ENCODE results near the gene HCFC1.

The HCFC1 gene

DNA sequence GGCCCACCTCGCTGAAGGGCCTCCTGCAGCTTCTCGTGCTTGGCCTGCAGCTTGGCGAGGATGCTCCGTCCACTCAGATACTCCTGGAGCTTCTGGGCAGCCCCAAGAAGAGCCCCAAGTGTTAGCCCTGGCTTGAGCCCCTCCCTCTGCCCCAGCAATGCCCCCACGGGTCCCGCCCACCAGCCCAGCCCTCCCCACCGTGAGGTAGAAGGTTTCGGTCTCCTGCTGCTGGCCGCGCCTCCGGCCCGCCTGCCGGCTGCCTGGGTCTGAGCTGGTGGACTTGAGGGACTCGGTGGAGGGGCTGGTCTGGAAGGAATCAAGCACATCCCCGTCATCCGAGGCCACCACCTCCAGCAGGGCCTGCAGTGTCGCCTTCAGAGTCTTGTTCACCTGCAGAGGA is 58.4 kb downstream of the HCFC1 start:
- no peak overlapping the region for H3K4me2 ChIP-seq (ENCODE audit: low read length)
- no peaks in the 10 kb centered on the region for H3K36me3 ChIP-seq (ENCODE audit: control insufficient read depth, insufficient read depth, low read length)
- H3K27me3 ChIP-seq (ENCODE audit: control insufficient read depth, insufficient read depth, low read length): no peaks in the 10 kb centered on the region

DNA sequence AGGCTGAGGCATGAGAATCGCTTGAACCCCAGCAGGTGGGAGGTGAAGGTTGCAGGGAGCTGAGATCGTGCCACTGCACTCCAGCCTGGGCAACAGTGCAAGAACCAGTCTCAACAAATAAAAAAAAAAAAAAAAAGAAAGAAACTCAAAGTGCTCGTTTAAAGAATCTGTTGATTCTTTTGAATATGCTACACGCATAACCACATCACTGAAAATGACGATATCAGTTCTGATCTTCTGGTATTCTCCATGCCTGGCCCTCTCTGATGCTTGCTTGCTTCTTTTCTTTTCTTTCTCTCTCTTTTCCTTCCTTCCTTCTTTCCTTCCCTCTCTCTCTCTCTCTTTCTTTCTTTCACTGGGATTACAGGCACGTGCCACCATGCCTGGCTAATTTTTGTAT is 59.8 kb downstream of the HCFC1 start:
- no peaks in the 10 kb centered on the region for H3K36me3 ChIP-seq (ENCODE audit: control insufficient read depth, insufficient read depth, low read length)
- H3K9ac ChIP-seq: no peak overlapping the region
- H2AFZ ChIP-seq: no peak overlapping the region
- no peaks in the 10 kb centered on the region for H3K9me3 ChIP-seq (ENCODE audit: control insufficient read depth, low read length)
- H3K27ac ChIP-seq: no peak overlapping the region
- no peaks in the 10 kb centered on the region for H3K27me3 ChIP-seq (ENCODE audit: control insufficient read depth, insufficient read depth, low read length)
- H3K4me2 ChIP-seq (ENCODE audit: low read length): no peak overlapping the region
- H3K79me2 ChIP-seq: no peaks in the 10 kb centered on the region
- TF ChIP-seq, protein P1, sequence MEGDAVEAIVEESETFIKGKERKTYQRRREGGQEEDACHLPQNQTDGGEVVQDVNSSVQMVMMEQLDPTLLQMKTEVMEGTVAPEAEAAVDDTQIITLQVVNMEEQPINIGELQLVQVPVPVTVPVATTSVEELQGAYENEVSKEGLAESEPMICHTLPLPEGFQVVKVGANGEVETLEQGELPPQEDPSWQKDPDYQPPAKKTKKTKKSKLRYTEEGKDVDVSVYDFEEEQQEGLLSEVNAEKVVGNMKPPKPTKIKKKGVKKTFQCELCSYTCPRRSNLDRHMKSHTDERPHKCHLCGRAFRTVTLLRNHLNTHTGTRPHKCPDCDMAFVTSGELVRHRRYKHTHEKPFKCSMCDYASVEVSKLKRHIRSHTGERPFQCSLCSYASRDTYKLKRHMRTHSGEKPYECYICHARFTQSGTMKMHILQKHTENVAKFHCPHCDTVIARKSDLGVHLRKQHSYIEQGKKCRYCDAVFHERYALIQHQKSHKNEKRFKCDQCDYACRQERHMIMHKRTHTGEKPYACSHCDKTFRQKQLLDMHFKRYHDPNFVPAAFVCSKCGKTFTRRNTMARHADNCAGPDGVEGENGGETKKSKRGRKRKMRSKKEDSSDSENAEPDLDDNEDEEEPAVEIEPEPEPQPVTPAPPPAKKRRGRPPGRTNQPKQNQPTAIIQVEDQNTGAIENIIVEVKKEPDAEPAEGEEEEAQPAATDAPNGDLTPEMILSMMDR (IDR thresholded peaks at IDR 0.05): no peak
- no peaks in the 10 kb centered on the region for H3K4me1 ChIP-seq
- no peak overlapping the region for H3K4me3 ChIP-seq (ENCODE audit: low read depth, low read length)

More for the DNA sequence above, 58.4 kb downstream of the HCFC1 start:
- H3K9ac ChIP-seq: no peak overlapping the region
- TF ChIP-seq, protein P1 (IDR thresholded peaks at IDR 0.05): no peak
- H3K79me2 ChIP-seq: no peaks in the 10 kb centered on the region
- H3K4me3 ChIP-seq (ENCODE audit: low read depth, low read length): no peak overlapping the region
- no peak overlapping the region for H3K27ac ChIP-seq
- no peak overlapping the region for H2AFZ ChIP-seq
- H3K4me1 ChIP-seq: no peaks in the 10 kb centered on the region
- H3K9me3 ChIP-seq (ENCODE audit: control insufficient read depth, low read length): no peaks in the 10 kb centered on the region

DNA sequence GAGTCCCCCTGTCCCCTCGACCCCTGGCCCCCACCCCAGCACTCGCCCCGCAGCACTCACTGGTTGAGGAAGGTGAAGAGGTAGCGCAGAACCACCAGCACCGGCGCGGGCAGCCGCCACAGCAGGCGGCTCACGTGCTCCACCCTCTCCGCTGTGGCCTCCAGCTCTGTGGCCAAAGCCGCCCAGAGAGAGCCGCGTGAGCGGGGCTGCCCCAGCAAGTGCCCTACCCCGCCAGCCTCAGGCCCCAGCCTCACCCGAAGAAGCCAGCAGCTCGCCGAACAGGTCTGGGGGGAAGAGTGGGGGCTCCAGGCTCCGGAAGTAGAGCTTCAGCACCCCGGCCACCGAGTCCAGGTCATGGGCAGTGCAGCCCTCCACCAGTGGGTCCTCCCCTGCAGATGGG is 61.2 kb downstream of the HCFC1 start:
- no peaks in the 10 kb centered on the region for H3K4me1 ChIP-seq
- H3K79me2 ChIP-seq: no peaks in the 10 kb centered on the region
- H3K4me2 ChIP-seq (ENCODE audit: low read length): no peak overlapping the region
- no peak overlapping the region for H3K4me3 ChIP-seq (ENCODE audit: low read depth, low read length)
- H2AFZ ChIP-seq: no peak overlapping the region
- H3K27ac ChIP-seq: no peak overlapping the region
- TF ChIP-seq, protein P1 (IDR thresholded peaks at IDR 0.05): no peak
- H3K9ac ChIP-seq: no peak overlapping the region
- H3K27me3 ChIP-seq (ENCODE audit: control insufficient read depth, insufficient read depth, low read length): no peaks in the 10 kb centered on the region
- H3K36me3 ChIP-seq (ENCODE audit: control insufficient read depth, insufficient read depth, low read length): no peaks in the 10 kb centered on the region
- H3K9me3 ChIP-seq (ENCODE audit: control insufficient read depth, low read length): no peaks in the 10 kb centered on the region

DNA sequence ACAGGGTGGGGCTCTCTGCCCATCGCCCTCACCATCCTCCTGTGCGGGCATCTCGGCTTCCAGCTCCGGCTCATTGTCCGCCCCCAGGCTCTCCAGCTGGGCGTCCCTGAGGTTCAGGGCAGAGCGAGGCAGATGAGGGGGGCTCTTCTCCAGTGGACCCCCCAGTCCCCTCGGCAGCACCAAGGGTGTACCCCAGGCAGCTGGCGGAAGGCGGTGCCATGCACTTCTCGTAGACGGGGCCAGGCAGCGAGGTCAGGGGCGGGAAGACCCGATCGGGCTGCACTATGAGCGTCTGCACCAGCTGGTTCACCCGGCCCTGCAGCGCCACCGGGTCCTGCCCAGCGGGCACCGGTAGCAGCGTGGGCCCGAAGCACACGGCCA is 61.6 kb downstream of the HCFC1 start:
- no peaks in the 10 kb centered on the region for H3K79me2 ChIP-seq
- no peaks in the 10 kb centered on the region for H3K27me3 ChIP-seq (ENCODE audit: control insufficient read depth, insufficient read depth, low read length)
- TF ChIP-seq, protein P1 (IDR thresholded peaks at IDR 0.05): no peak

More for the DNA sequence above, 61.6 kb downstream of the HCFC1 start:
- no peak overlapping the region for H3K4me2 ChIP-seq (ENCODE audit: low read length)
- no peak overlapping the region for H3K9ac ChIP-seq
- H3K4me3 ChIP-seq (ENCODE audit: low read depth, low read length): no peak overlapping the region
- no peaks in the 10 kb centered on the region for H3K9me3 ChIP-seq (ENCODE audit: control insufficient read depth, low read length)
- H3K4me1 ChIP-seq: no peaks in the 10 kb centered on the region
- H3K36me3 ChIP-seq (ENCODE audit: control insufficient read depth, insufficient read depth, low read length): no peaks in the 10 kb centered on the region
- H2AFZ ChIP-seq: no peak overlapping the region
- H3K27ac ChIP-seq: no peak overlapping the region
